ENCODE measurements around the gene SLC9A8. TPM values are rescaled to one million over a fixed set of nuclear protein-coding genes. Genes with fewer than 3 reads are reported as not detected.

The SLC9A8 gene
- total RNA-seq, 1 donor from 2014 or later = 22.3 TPM

GRCh38 chr20:49910340-49910706, 97.7 kb downstream of the SLC9A8 start:
- intact Hi-C loops (cut with micrococcal nuclease) = loop anchor here (10.0 kb wide), 1 partner anchor 196 kb away; the partner anchor contains the start of gene B4GALT5

DNA sequence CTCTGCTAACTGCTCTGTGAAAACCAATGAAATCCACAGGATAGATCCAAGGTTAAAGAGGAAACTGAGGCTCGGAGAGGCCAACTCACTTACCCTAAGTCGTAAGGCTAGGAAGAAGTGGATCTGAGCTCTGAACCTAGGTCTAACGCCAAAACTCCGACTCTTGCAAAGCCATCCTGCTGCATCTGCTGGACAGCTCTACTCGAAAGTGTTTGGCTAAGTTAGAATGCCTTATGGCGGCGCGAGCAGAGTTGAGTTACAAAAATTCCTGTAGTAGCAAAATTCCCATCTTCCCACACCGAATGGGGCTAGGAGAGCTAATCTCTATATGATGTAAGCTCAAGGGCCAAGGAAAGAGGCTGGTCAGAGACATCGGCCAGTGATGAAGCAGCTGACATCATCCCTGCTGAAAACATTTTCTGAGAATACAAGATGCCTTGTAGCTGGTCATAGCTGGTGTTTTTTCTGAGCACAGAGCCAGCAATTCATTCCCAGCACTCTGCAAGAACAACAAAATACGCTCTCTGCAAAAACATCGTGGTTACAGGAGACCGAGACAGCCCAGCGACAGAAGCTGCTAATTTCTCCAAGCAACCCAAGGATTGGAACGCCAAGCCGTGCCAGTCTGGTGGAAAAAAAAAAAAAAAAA, 100.9 kb downstream of the SLC9A8 start:
- intact Hi-C loops (cut with micrococcal nuclease) = loop anchor here (2.0 to 10.0 kb wide), 2 partner anchors 15 to 199 kb away; partner anchors contain the start of gene B4GALT5

GRCh38 chr20:49914310-49915117, 101.9 kb downstream of the SLC9A8 start:
- intact Hi-C loops (cut with micrococcal nuclease) = loop anchor here (1.0 to 10.0 kb wide), 3 partner anchors 14 to 200 kb away; partner anchors contain the start of genes B4GALT5 and RNF114

DNA sequence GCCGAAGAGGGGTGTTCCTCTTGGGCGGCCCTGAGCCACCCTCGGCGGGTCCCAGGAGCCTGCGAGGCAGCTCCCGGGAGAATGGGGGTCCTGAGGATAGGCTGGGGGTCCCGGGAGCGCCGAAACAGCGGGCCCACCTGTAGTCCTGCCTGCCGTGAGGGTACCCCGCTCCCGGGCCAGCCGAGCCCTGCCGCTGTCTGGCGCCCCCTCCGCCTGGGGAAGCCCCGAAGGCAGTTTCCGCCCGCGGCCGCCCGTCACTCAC, 102.4 kb downstream of the SLC9A8 start:
- intact Hi-C loops (cut with micrococcal nuclease) = loop anchor here (1.0 to 10.0 kb wide), 3 partner anchors 14 to 200 kb away; partner anchors contain the start of genes B4GALT5 and RNF114

- intact Hi-C loops (cut with micrococcal nuclease) = loop anchor here (1.0 to 10.0 kb wide), 3 partner anchors 13 to 201 kb away; partner anchors contain the start of genes B4GALT5 and RNF114
Measured at GRCh38 chr20:49915380-49916145, 102.9 kb downstream of the SLC9A8 start, which contains the start of gene SPATA2. Gene SPATA2 (minus strand): TSS chr20:49915529. CDS start chr20:49908490, 7,039 bp downstream.

DNA sequence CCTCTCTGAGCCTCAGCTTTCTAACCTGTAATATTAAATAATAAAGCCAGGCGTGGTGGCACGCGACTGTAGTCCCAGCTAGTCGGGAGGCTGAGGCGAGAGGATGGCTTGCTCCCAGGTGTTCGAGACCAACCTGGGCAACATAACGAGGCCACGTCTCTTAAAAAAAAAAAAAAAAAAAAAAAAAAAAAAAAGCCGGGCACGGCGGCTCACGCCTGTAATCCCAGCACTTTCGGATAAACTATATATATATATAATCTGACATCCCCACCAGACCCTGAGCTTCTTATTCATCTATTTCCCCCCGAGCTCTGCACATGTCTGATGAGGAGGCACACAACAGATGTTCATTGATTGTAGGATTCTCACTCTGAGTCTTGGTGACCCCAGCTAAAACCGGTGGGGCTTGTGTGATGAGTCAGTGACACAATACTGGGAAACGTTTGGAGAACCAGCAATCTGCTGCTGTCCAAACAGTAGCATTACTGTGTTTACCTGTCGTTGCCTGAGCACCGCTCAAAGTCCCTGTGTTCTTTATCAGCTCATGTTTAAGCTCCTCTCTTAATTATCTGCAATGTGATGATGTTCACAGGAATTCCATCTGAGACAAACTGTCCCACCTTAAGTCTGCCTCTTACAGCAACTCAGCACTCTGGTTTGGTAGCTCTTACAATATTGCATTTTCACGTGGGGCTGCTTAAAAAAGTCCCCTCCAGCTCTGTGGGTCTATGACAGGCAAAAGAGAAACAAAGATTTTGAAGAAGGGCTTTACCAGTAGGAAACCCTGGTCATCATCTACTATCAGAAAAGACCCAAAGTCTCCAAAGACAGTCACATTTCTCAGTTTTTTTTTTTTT, 103.7 kb downstream of the SLC9A8 start:
- intact Hi-C loops (cut with micrococcal nuclease) = loop anchor here (10.0 kb wide), 1 partner anchor 202 kb away; the partner anchor contains the start of gene B4GALT5

DNA sequence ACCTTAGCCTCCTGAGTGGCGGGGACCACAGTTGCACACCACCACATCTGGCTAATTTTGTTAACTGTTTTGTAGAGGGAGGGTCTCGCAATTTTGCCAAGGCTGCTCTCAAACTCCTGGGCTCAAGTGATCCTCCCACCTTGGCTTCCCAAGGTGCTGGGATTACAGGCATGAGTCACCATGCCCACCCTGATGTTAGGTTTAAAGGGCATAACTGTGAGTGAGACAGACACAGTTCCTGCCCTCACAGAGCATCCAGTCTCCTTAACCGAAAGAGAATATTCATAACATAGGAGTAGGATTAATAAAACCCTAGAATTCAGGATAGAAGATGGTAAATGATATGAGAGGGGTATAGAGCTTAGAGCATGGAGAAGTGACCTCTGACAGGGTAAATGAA, 105.8 kb downstream of the SLC9A8 start:
- intact Hi-C loops (cut with micrococcal nuclease) = loop anchor here (10.0 kb wide), 1 partner anchor 204 kb away; the partner anchor contains the start of gene B4GALT5

DNA sequence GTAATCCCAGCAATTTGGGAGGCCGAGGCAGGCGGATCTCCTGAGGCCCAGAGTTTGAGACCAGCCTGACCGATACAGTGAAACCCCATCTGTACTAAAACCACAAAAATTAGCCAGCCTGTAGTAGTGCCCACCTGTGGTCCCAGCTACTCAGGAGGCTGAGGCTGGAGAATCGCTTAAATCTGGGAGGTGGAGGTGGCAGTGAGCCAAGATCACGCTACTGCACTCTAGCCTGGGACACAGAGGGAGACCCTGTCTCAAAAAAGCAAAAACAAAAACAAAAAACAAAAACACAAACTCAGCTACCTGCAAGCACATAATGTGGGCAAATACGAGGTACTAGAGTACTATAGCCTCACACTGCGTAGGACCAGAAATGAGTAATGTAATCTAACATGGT, 106.4 kb downstream of the SLC9A8 start:
- intact Hi-C loops (cut with micrococcal nuclease) = loop anchor here (10.0 kb wide), 1 partner anchor 204 kb away; the partner anchor contains the start of gene B4GALT5

GRCh38 chr20:49919461-49919860, 106.8 kb downstream of the SLC9A8 start:
- intact Hi-C loops (cut with micrococcal nuclease) = loop anchor here (10.0 kb wide), 1 partner anchor 205 kb away; the partner anchor contains the start of gene B4GALT5

GRCh38 chr20:49924247-49924646, 111.6 kb downstream of the SLC9A8 start:
- intact Hi-C loops (cut with micrococcal nuclease) = no loop called here

DNA sequence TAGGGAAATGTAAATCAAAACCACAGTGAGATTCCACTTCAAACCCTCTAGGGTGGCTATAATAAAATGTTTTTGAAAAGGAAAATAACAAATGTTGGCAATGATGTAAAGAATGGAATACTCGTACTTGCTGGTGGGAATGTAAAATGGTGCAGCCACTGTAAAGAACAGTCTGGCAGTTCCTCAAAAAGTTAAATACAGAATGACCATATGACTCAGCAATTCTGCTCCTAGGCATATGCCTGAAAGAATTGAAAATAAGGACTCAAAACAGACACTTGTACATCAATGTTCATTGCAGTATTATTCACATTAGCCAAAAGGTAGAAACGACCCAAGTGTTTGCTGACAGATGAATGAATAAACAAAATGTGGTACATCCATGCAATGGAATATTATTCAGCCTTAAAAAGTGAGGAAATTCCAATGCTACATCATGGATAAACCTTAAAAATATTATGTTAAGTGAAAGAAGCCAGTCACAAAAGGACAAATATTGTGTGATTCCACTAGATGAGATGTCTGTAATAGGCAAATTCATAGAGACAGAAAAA, 113.3 kb downstream of the SLC9A8 start:
- intact Hi-C loops (cut with micrococcal nuclease) = loop anchor here (5.0 kb wide), 1 partner anchor 384 kb away; no protein-coding TSS in a partner anchor

GRCh38 chr20:49928411-49929141, 115.9 kb downstream of the SLC9A8 start:
- intact Hi-C loops (cut with micrococcal nuclease) = loop anchor here (1.0 to 5.0 kb wide), 4 partner anchors 14 to 386 kb away; partner anchors contain the start of gene SPATA2

- intact Hi-C loops (cut with micrococcal nuclease) = loop anchor here (2.0 to 5.0 kb wide), 3 partner anchors 14 to 387 kb away; partner anchors contain the start of gene SPATA2
Measured at GRCh38 chr20:49929142-49929494, 116.5 kb downstream of the SLC9A8 start.

DNA sequence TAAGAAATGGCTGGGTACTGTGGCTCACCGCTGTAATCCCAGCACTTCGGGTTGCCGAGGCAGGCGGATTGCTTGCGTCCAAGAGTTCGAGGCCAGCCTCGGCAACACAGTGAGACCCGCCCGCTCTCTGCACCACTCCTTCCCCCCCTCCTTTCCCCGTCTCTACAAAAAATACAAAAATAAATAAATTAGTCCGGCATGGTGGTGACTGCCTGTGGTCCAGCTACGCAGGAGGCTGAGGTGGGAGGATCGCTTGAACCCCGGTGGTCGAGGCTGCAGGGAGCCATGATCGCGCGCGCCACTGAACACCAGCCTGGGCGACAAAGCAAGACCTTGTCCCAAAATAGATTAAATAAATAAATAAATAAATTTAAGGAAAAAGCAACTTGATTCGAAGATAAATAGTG, 123.1 kb downstream of the SLC9A8 start:
- intact Hi-C loops (cut with micrococcal nuclease) = loop anchor here (1.0 to 5.0 kb wide), 3 partner anchors 20 to 217 kb away; partner anchors contain the start of genes PEDS1, SPATA2 and UBE2V1

GRCh38 chr20:49936153-49937026, 123.8 kb downstream of the SLC9A8 start, which contains the start of gene RNF114:
Gene RNF114 (plus strand): TSS chr20:49936397. CDS start chr20:49936413, 16 bp downstream.
- intact Hi-C loops (cut with micrococcal nuclease) = loop anchor here (1.0 to 5.0 kb wide), 3 partner anchors 21 to 216 kb away; partner anchors contain the start of genes PEDS1, SPATA2 and UBE2V1

GRCh38 chr20:49937027-49937929, 124.7 kb downstream of the SLC9A8 start:
- intact Hi-C loops (cut with micrococcal nuclease) = loop anchor here (5.0 kb wide), 1 partner anchor 215 kb away; the partner anchor contains the start of gene PEDS1

All from T-helper 2 cell treated with Interferon-gamma antibody and Interleukin-4, amounts not matched to agents 100 ng/mL and 5 ng/mL, for 36 hours (primary cell).